ENCODE results near the gene INTS6.

The INTS6 gene

GRCh38 chr13:51432576-51432975 is 20.3 kb downstream of the INTS6 start:
- no peak for DNase-seq
- Histone ChIP-seq H3K36me3 (replicated peaks; ENCODE audit: insufficient read depth, low read length) (no peaks in the 10 kb centered on the region), H3K4me1 (ENCODE audit: low read length) (no peaks in the 10 kb centered on the region), H4K20me1 (ENCODE audit: insufficient read depth, low read length) (no peaks in the 10 kb centered on the region), H3K9me3 (replicated peaks; ENCODE audit: insufficient read depth, low read length) (no peaks in the 10 kb centered on the region), H3K4me2 (ENCODE audit: low read depth, low read length) (no peak overlapping the region), H3K9ac (ENCODE audit: low read length) (no peak overlapping the region), H3K4me3 (ENCODE audit: low read length) (no peak overlapping the region), H3K27me3 (replicated peaks; ENCODE audit: insufficient read depth, low read length) (no peaks in the 10 kb centered on the region), H3K9me2 (replicated peaks; ENCODE audit: insufficient read depth, low read length) (no peaks in the 10 kb centered on the region), H2AFZ (ENCODE audit: low read length) (no peak overlapping the region), H3K79me2 (ENCODE audit: low read length) (no peaks in the 10 kb centered on the region), H3F3A (ENCODE audit: insufficient read depth, low read length) (no peaks in the 10 kb centered on the region), H3K27ac (ENCODE audit: low read length) (no peak overlapping the region)
- TF ChIP-seq EZH2phosphoT487 (IDR thresholded peaks at IDR 0.05; ENCODE audit: low read length) (no peak), EZH2 (optimal IDR thresholded peaks at IDR 0.05; ENCODE audit: low read depth, low read length) (no peak), CTCF (IDR thresholded peaks at IDR 0.05; ENCODE audit: low read length) (no peak)

GRCh38 chr13:51426982-51427381 is 25.9 kb downstream of the INTS6 start:
- Histone ChIP-seq H2AFZ (ENCODE audit: low read length) (no peak overlapping the region), H3F3A (ENCODE audit: insufficient read depth, low read length) (no peaks in the 10 kb centered on the region), H3K9me2 (replicated peaks; ENCODE audit: insufficient read depth, low read length) (no peaks in the 10 kb centered on the region), H3K4me3 (ENCODE audit: low read length) (no peak overlapping the region), H3K79me2 (ENCODE audit: low read length) (peaks cover 28% of the 10 kb centered on the region), H4K20me1 (ENCODE audit: insufficient read depth, low read length) (no peaks in the 10 kb centered on the region), H3K4me2 (ENCODE audit: low read depth, low read length) (no peak overlapping the region), H3K36me3 (replicated peaks; ENCODE audit: insufficient read depth, low read length) (no peaks in the 10 kb centered on the region), H3K27ac (ENCODE audit: low read length) (no peak overlapping the region), H3K4me1 (ENCODE audit: low read length) (peaks cover 6% of the 10 kb centered on the region; the same call in 1 of the 2 replicates), H3K9me3 (replicated peaks; ENCODE audit: insufficient read depth, low read length) (no peaks in the 10 kb centered on the region), H3K9ac (ENCODE audit: low read length) (no peak overlapping the region), H3K27me3 (replicated peaks; ENCODE audit: insufficient read depth, low read length) (no peaks in the 10 kb centered on the region)
- no peak for TF ChIP-seq CTCF (IDR thresholded peaks at IDR 0.05; ENCODE audit: low read length)
- no peak for TF ChIP-seq EZH2phosphoT487 (IDR thresholded peaks at IDR 0.05; ENCODE audit: low read length)
- no peak for TF ChIP-seq EZH2 (optimal IDR thresholded peaks at IDR 0.05; ENCODE audit: low read depth, low read length)
- DNase-seq = no peak

GRCh38 chr13:51425410-51426042 is 27.3 kb downstream of the INTS6 start:
- H3K27me3 ChIP-seq (replicated peaks; ENCODE audit: insufficient read depth, low read length) = no peaks in the 10 kb centered on the region
- no peak overlapping the region for H3K9ac ChIP-seq (ENCODE audit: low read length)
- H3K4me2 ChIP-seq (ENCODE audit: low read depth, low read length) = no peak overlapping the region
- H3K4me1 ChIP-seq (ENCODE audit: low read length) = peaks cover 6% of the 10 kb centered on the region; the same call in 1 of the 2 replicates
- no peak for DNase-seq
- H3F3A ChIP-seq (ENCODE audit: insufficient read depth, low read length) = no peaks in the 10 kb centered on the region
- H2AFZ ChIP-seq (ENCODE audit: low read length) = no peak overlapping the region
- no peaks in the 10 kb centered on the region for H3K36me3 ChIP-seq (replicated peaks; ENCODE audit: insufficient read depth, low read length)
- H3K79me2 ChIP-seq (ENCODE audit: low read length) = peaks cover 35% of the 10 kb centered on the region
- TF ChIP-seq CTCF (IDR thresholded peaks at IDR 0.05; ENCODE audit: low read length) (no peak), EZH2 (optimal IDR thresholded peaks at IDR 0.05; ENCODE audit: low read depth, low read length) (no peak), EZH2phosphoT487 (IDR thresholded peaks at IDR 0.05; ENCODE audit: low read length) (no peak)
- H3K27ac ChIP-seq (ENCODE audit: low read length) = no peak overlapping the region
- no peaks in the 10 kb centered on the region for H3K9me2 ChIP-seq (replicated peaks; ENCODE audit: insufficient read depth, low read length)
- no peaks in the 10 kb centered on the region for H3K9me3 ChIP-seq (replicated peaks; ENCODE audit: insufficient read depth, low read length)
- no peaks in the 10 kb centered on the region for H4K20me1 ChIP-seq (ENCODE audit: insufficient read depth, low read length)
- no peak overlapping the region for H3K4me3 ChIP-seq (ENCODE audit: low read length)
